Thyroid gland (tissue), 4 donors: ENCODE results near the gene SLC6A6.
"Not testable (repeated sequence)": the region's sequence is repeated elsewhere in the genome, so short reads cannot be mapped to it uniquely, and the experiment has no call there.

ENCODE experiments used
- CTCF ChIP-seq, 6 experiments: fragments of 200-600 bp in 3 of 6; fragments of 450-650 bp in 3 of 6; sonication (generic) in 3 of 6; IDR thresholded peaks; one replicate each; pipeline ENCODE4 v1.5.1; 2016 to 2019; ENCODE audit warnings: antibody characterized with exemption in 6 of 6, mild to moderate bottlenecking in 2 of 6, inconsistent platforms in 1 of 6, moderate library complexity in 1 of 6
- POLR2A ChIP-seq, 2 donors: fragments of 450-650 bp; IDR thresholded peaks; one replicate each; pipeline ENCODE4 v1.6.1; 2017; ENCODE audit warnings: antibody characterized with exemption in 2 of 2, mild to moderate bottlenecking in 2 of 2, moderate library complexity in 1 of 2

GRCh38 chr3:14437705-14438104 is 35.3 kb downstream of the SLC6A6 start:
- not testable (repeated sequence) for TF ChIP-seq CTCF, POLR2A (IDR thresholded peaks at IDR 0.05)
